Transverse colon (tissue), 3 donors: Measurements from ENCODE around the gene SF3A2.

Experiments
- EP300 ChIP-seq: sonication (generic); formaldehyde crosslinking; IDR thresholded peaks from one replicate; pipeline ENCODE4 v1.6.1; 2017; ENCODE audit warnings: antibody characterized with exemption, low read depth
- POLR2AphosphoS5 ChIP-seq, 3 donors: sonication (generic); formaldehyde crosslinking; IDR thresholded peaks; one replicate each; pipeline ENCODE4 v1.6.1; 2016; ENCODE audit warnings: antibody characterized with exemption in 3 of 3

- no peak for TF ChIP-seq EP300
- no peak for TF ChIP-seq POLR2AphosphoS5 (IDR thresholded peaks at IDR 0.05)
Measured at GRCh38 chr19:2199861-2200623, 36.6 kb upstream of the SF3A2 start.
